ENCODE measurements around the gene KIF26B. TPM values are rescaled to one million over a fixed set of nuclear protein-coding genes. Genes with fewer than 3 reads are reported as not detected.
"Not testable (repeated sequence)": the region's sequence is repeated elsewhere in the genome, so short reads cannot be mapped to it uniquely, and the experiment has no call there.

Gene KIF26B
- total RNA-seq, 4 donors from 2014 or later, result 0.90 to 2.0 (median 1.5) TPM

- TF ChIP-seq EP300 (IDR thresholded peaks at IDR 0.05) (no peak), CTCF (IDR thresholded peaks at IDR 0.05) (no peak), POLR2A (IDR thresholded peaks at IDR 0.05) (no peak)
- no peak for DNase-seq (ENCODE audit: low spot score in 2 of 2)
- 82 to 85% methylated on average over 5 of the region's 5 CpGs for WGBS, 2 donors
- Histone ChIP-seq H3K27ac (no peak overlapping the region), H3K4me1 (no peaks in the 10 kb centered on the region), H3K9me3 (no peaks in the 10 kb centered on the region), H3K27me3 (peaks cover 0 to 13% of the 10 kb centered on the region in 2 donors), H3K4me3 (no peak overlapping the region), H3K36me3 (peaks cover 0 to 37% (median 0%) of the 10 kb centered on the region in 3 donors)
Measured at GRCh38 chr1:245126530-245126929, 28.3 kb upstream of the KIF26B start.

- TF ChIP-seq EP300 (IDR thresholded peaks at IDR 0.05) (no peak), POLR2A (IDR thresholded peaks at IDR 0.05) (no peak), CTCF (IDR thresholded peaks at IDR 0.05) (no peak)
- 81 to 84% methylated on average over 20 of the region's 20 CpGs for WGBS, 2 donors
- Histone ChIP-seq H3K4me1 (no peaks in the 10 kb centered on the region), H3K27me3 (peaks cover 0 to 13% of the 10 kb centered on the region in 2 donors), H3K9me3 (no peaks in the 10 kb centered on the region), H3K27ac (no peak overlapping the region), H3K36me3 (peaks cover 0 to 17% (median 0%) of the 10 kb centered on the region in 3 donors), H3K4me3 (no peak overlapping the region)
- no peak for DNase-seq (ENCODE audit: low spot score in 2 of 2)
Measured at GRCh38 chr1:245128381-245129101, 26.2 kb upstream of the KIF26B start.

GRCh38 chr1:245129319-245130240 is 25.2 kb upstream of the KIF26B start:
- DNase-seq (ENCODE audit: low spot score in 2 of 2), result no peak
- H3K36me3 ChIP-seq, result peaks cover 0 to 7% (median 0%) of the 10 kb centered on the region in 3 donors
- no peaks in the 10 kb centered on the region for H3K4me1 ChIP-seq
- peaks cover 0 to 13% of the 10 kb centered on the region in 2 donors for H3K27me3 ChIP-seq
- H3K9me3 ChIP-seq, result no peaks in the 10 kb centered on the region
- TF ChIP-seq EP300 (IDR thresholded peaks at IDR 0.05) (no peak), CTCF (IDR thresholded peaks at IDR 0.05) (no peak), POLR2A (IDR thresholded peaks at IDR 0.05) (no peak)
- H3K4me3 ChIP-seq, result no peak overlapping the region
- WGBS, 2 donors, result 43 to 51% methylated on average over 19 of the region's 19 CpGs
- no peak overlapping the region for H3K27ac ChIP-seq

- DNase-seq (ENCODE audit: low spot score in 2 of 2), result not testable (repeated sequence)
- H3K27me3 ChIP-seq, result peaks cover 0 to 13% of the 10 kb centered on the region in 2 donors
Measured at GRCh38 chr1:245130281-245131025, 24.3 kb upstream of the KIF26B start.

GRCh38 chr1:245131026-245131393 is 23.8 kb upstream of the KIF26B start:
- no peak for TF ChIP-seq CTCF (IDR thresholded peaks at IDR 0.05)
- TF ChIP-seq EP300 (IDR thresholded peaks at IDR 0.05), result no peak
- TF ChIP-seq POLR2A (IDR thresholded peaks at IDR 0.05), result no peak
- Histone ChIP-seq H3K4me3 (no peak overlapping the region), H3K27me3 (peaks cover 0 to 13% of the 10 kb centered on the region in 2 donors), H3K36me3 (no peaks in the 10 kb centered on the region), H3K9me3 (no peaks in the 10 kb centered on the region), H3K4me1 (no peaks in the 10 kb centered on the region), H3K27ac (no peak overlapping the region)
- WGBS, 2 donors, result 35 to 46% methylated on average over 9 of the region's 9 CpGs
- no peak for DNase-seq (ENCODE audit: low spot score in 2 of 2)

More at GRCh38 chr1:245130281-245131025, 24.3 kb upstream of the KIF26B start:
- H3K36me3 ChIP-seq, H3K9me3 ChIP-seq, H3K4me3 ChIP-seq, H3K4me1 ChIP-seq, H3K27ac ChIP-seq: not testable (repeated sequence)
- 49 to 70% methylated on average over 16 of the region's 16 CpGs for WGBS, 2 donors

Measured in tibial nerve (tissue), 4 donors.